SK-N-SH (cell line): Measurements from ENCODE around the gene FGD4. TPM values are rescaled to one million over a fixed set of nuclear protein-coding genes. Genes with fewer than 3 reads are reported as not detected.

Experiments used
- CTCF ChIA-PET: fragments of 300-600, 350-600 bp; formaldehyde crosslinking; extraction: SDS; loops from one replicate; lab custom pipeline; 2021; lab: Yijun Ruan, JAX
- POLR2A ChIA-PET: fragments of 350-600 bp; sonication (Branson Sonifier 250); formaldehyde crosslinking; extraction: SDS; loops from one replicate; lab custom pipeline; 2020; ENCODE audit warnings: antibody characterized with exemption, inconsistent platforms; lab: Yijun Ruan, JAX
- DNase-seq: peaks from one replicate; pipeline ENCODE4 v3.0.0; 2012
- H2AFZ ChIP-seq: fragments of 200-600 bp; sonication (generic); 2 replicates; pipeline ENCODE4 v1.8.1; 2016; ENCODE audit warnings: antibody characterized with exemption, mild to moderate bottlenecking, low read depth
- H3F3A ChIP-seq: fragments of 200-600 bp; sonication (generic); replicated peaks from 2 replicates; pipeline ENCODE3; 2016; ENCODE audit warnings: antibody characterized with exemption, mild to moderate bottlenecking; ENCODE audit not compliant: insufficient read depth
- H3K27ac ChIP-seq, 2 experiments: fragments of 200-500 bp in 1 of 2; fragments of 200-600 bp in 1 of 2; sonication (Bioruptor generic) in 1 of 2; sonication (generic), shearing (Covaris generic) in 1 of 2; 2 replicates each; pipeline versions ENCODE4 v1.5.1 to v1.6.1; 2014 to 2016; ENCODE audit warnings: low read depth in 2 of 2, inconsistent platforms in 1 of 2, low read length in 1 of 2, mild to moderate bottlenecking in 1 of 2, mixed read lengths in 1 of 2
- H3K27me3 ChIP-seq: fragments of 200-600 bp; sonication (generic), shearing (Covaris generic); 2 replicates; pipeline ENCODE4 v1.6.1; 2016; ENCODE audit warnings: mixed run types; ENCODE audit not compliant: insufficient read depth
- H3K36me3 ChIP-seq, 2 experiments: fragments of 200-500 bp in 1 of 2; fragments of 200-600 bp in 1 of 2; sonication (Bioruptor generic) in 1 of 2; sonication (generic) in 1 of 2; replicated peaks in 1 of 2; 2 replicates each; pipeline versions ENCODE3 to v1.5.1; 2014 to 2016; ENCODE audit warnings: low read length in 1 of 2, mild to moderate bottlenecking in 1 of 2; ENCODE audit not compliant: insufficient read depth in 2 of 2, control insufficient read depth in 1 of 2
- H3K4me1 ChIP-seq, 2 experiments: fragments of 200-500 bp in 1 of 2; fragments of 200-600 bp in 1 of 2; sonication (Bioruptor generic) in 1 of 2; sonication (generic), shearing (Covaris generic) in 1 of 2; 2 replicates each; pipeline versions ENCODE4 v1.5.1 to v1.6.1; 2014 to 2016; ENCODE audit warnings: low read depth in 1 of 2, low read length in 1 of 2, mixed run types in 1 of 2; ENCODE audit not compliant: insufficient read depth in 2 of 2, control insufficient read depth in 1 of 2
- H3K4me2 ChIP-seq: fragments of 200-600 bp; sonication (generic), shearing (Covaris generic); 2 replicates; pipeline ENCODE4 v1.6.1; 2017; ENCODE audit warnings: mixed run types
- H3K4me3 ChIP-seq, 2 experiments: fragments of 200-500 bp in 1 of 2; fragments of 200-600 bp in 1 of 2; sonication (Bioruptor generic) in 1 of 2; sonication (generic), shearing (Covaris generic) in 1 of 2; 2 replicates each; pipeline versions ENCODE4 v1.5.1 to v1.8.1; 2014 to 2016; ENCODE audit warnings: low read depth in 2 of 2, inconsistent platforms in 1 of 2, low read length in 1 of 2, mild to moderate bottlenecking in 1 of 2, mixed read lengths in 1 of 2, moderate library complexity in 1 of 2
- H3K79me2 ChIP-seq: fragments of 200-600 bp; sonication (generic); 2 replicates; pipeline ENCODE4 v1.8.1; 2017; ENCODE audit warnings: mild to moderate bottlenecking; ENCODE audit not compliant: insufficient read depth
- H3K9ac ChIP-seq: fragments of 200-600 bp; sonication (generic); 2 replicates; pipeline ENCODE4 v1.6.1; 2017; ENCODE audit warnings: mixed run types
- H3K9me2 ChIP-seq: fragments of 200-600 bp; sonication (generic); 2 replicates; pipeline ENCODE4 v1.6.1; 2017; ENCODE audit warnings: mixed run types
- H3K9me3 ChIP-seq: fragments of 200-600 bp; sonication (generic); 2 replicates; pipeline ENCODE4 v1.6.1; 2017; ENCODE audit warnings: mixed run types, mild to moderate bottlenecking, moderate library complexity
- H4K20me1 ChIP-seq: fragments of 200-600 bp; sonication (generic); 2 replicates; pipeline ENCODE4 v1.6.1; 2017; ENCODE audit warnings: mild to moderate bottlenecking, mixed run types; ENCODE audit not compliant: insufficient read depth
- EP300 ChIP-seq, 2 experiments: IDR thresholded peaks; 2 replicates each; pipeline versions ENCODE4 v1.4.0 to v1.6.1; 2012; ENCODE audit warnings: borderline replicate concordance in 1 of 2, low read depth in 1 of 2, low read length in 1 of 2
- FOXJ3 ChIP-seq: sonication (generic); formaldehyde crosslinking; IDR thresholded peaks from 2 replicates; pipeline ENCODE4 v1.5.1; 2020; ENCODE audit warnings: mild to moderate bottlenecking, missing genetic modification reagents
- FOXM1 ChIP-seq: IDR thresholded peaks from 2 replicates; pipeline ENCODE4 v1.4.0; 2012; ENCODE audit warnings: low read depth, mild to moderate bottlenecking
- MEF2A ChIP-seq: IDR thresholded peaks from 2 replicates; pipeline ENCODE4 v1.4.0; 2012; ENCODE audit warnings: low read depth, borderline replicate concordance
- MXI1 ChIP-seq: IDR thresholded peaks from 2 replicates; pipeline ENCODE4 v1.6.1; 2012; ENCODE audit warnings: mild to moderate bottlenecking, low read depth, low read length, improper control_type of control experiment
- NRF1 ChIP-seq: IDR thresholded peaks from 2 replicates; pipeline ENCODE4 v1.6.1; 2012; ENCODE audit warnings: low read depth, mild to moderate bottlenecking, low read length
- PBX3 ChIP-seq: IDR thresholded peaks from 2 replicates; pipeline ENCODE4; 2012
- RAD21 ChIP-seq: IDR thresholded peaks from 2 replicates; pipeline ENCODE4 v1.6.1; 2012; ENCODE audit warnings: mild to moderate bottlenecking, low read length
- RXRA ChIP-seq: IDR thresholded peaks from 2 replicates; pipeline ENCODE4 v1.4.0; 2012; ENCODE audit warnings: low read depth, mild to moderate bottlenecking, borderline replicate concordance
- SMC3 ChIP-seq: IDR thresholded peaks from 2 replicates; pipeline ENCODE4 v1.6.1; 2012; ENCODE audit warnings: low read depth, low read length, improper control_type of control experiment
- TAF1 ChIP-seq: IDR thresholded peaks from 2 replicates; pipeline ENCODE4 v1.6.1; 2012; ENCODE audit warnings: low read depth, mild to moderate bottlenecking, low read length, moderate library complexity, borderline replicate concordance
- USF1 ChIP-seq: IDR thresholded peaks from 2 replicates; pipeline ENCODE4 v1.4.0; 2012; ENCODE audit warnings: low read depth, borderline replicate concordance
- USF2 ChIP-seq: fragments of 150-350 bp; IDR thresholded peaks from 2 replicates; pipeline ENCODE4 v1.6.1; 2017; ENCODE audit warnings: antibody characterized with exemption, low read length, low read depth, borderline replicate concordance
- YY1 ChIP-seq: IDR thresholded peaks from 2 replicates; pipeline ENCODE4 v1.4.0; 2012; ENCODE audit warnings: low read depth, mild to moderate bottlenecking
- WGBS: methylation state at CpG from one replicate; pipeline ENCODE4 v1.1.6; 2017; ENCODE audit warnings: low lambda C conversion rate; 5-methylcytosine and 5-hydroxymethylcytosine counted together
- polyA plus RNA-seq, 3 experiments: library from polyadenylated mRNA; depleted of rRNA; stranded (reverse); fragments of >200 nt; gene quantifications; 2 replicates each; pipeline ENCODE4 v1.2.3, GENCODE V29; 2012
- TF ChIP-seq, protein P1 (sequence below): fragments of 150-350 bp; IDR thresholded peaks from 2 replicates; pipeline ENCODE4 v1.6.1; 2016; ENCODE audit warnings: mild to moderate bottlenecking, low read depth, low read length
- TF ChIP-seq, protein P2 (sequence below): IDR thresholded peaks from 2 replicates; pipeline ENCODE4 v1.4.0; 2012; ENCODE audit warnings: low read depth, borderline replicate concordance

The FGD4 gene
- polyA plus RNA-seq, 1 of the 3 experiments (the other 2 are of a cell fraction) = 0.26 TPM

- TF ChIP-seq FOXM1 (no peak), MXI1 (no peak), SMC3 (no peak), RAD21 (no peak), NRF1 (no peak), TAF1 (no peak)
- H3K4me3 ChIP-seq = no peak overlapping the region
- H3K79me2 ChIP-seq = no peaks in the 10 kb centered on the region
- POLR2A ChIA-PET = no interaction called here
- DNase-seq = no peak
- no peaks in the 10 kb centered on the region for H3F3A ChIP-seq
- no peaks in the 10 kb centered on the region for H3K27me3 ChIP-seq
- H3K9me2 ChIP-seq = no peaks in the 10 kb centered on the region
- no peaks in the 10 kb centered on the region for H3K9me3 ChIP-seq
- no peak overlapping the region for H3K9ac ChIP-seq
- CTCF ChIA-PET = interaction anchor here (1.3 to 3.3 kb wide), 2 partner anchors 195 to 209 kb away, joined by 7 to 10 read pairs; no protein-coding TSS in a partner anchor
- 83% methylated on average over 2 of the region's 2 CpGs for WGBS
- no peaks in the 10 kb centered on the region for H3K36me3 ChIP-seq
- H3K4me2 ChIP-seq = no peak overlapping the region
- H4K20me1 ChIP-seq = no peaks in the 10 kb centered on the region
- no peak overlapping the region for H2AFZ ChIP-seq
- no peaks in the 10 kb centered on the region for H3K4me1 ChIP-seq
- no peak overlapping the region for H3K27ac ChIP-seq
These were observed 63.5 kb downstream of the FGD4 start for GRCh38 chr12:32462908-32463307.

- H3K27ac ChIP-seq = no peak overlapping the region
- H3F3A ChIP-seq = no peaks in the 10 kb centered on the region
- ChIA-PET CTCF (interaction anchor here (1.0 to 3.5 kb wide), 2 partner anchors 9 to 291 kb away, joined by 3 to 12 read pairs; no protein-coding TSS in a partner anchor), POLR2A (no interaction called here)
- DNase-seq = no peak
- WGBS = 100% methylated on average over 1 of the region's 1 CpG
- no peaks in the 10 kb centered on the region for H3K36me3 ChIP-seq
- no peaks in the 10 kb centered on the region for H3K9me3 ChIP-seq
- no peak overlapping the region for H3K4me3 ChIP-seq
- H3K79me2 ChIP-seq = no peaks in the 10 kb centered on the region
- H3K4me1 ChIP-seq = no peaks in the 10 kb centered on the region
- no peak overlapping the region for H2AFZ ChIP-seq
- no peak for TF ChIP-seq EP300 (IDR thresholded peaks at IDR 0.05; ENCODE audit: borderline replicate concordance in 1 of 2, low read depth in 1 of 2, low read length in 1 of 2)
- no peak for TF ChIP-seq RAD21
- no peak for TF ChIP-seq USF2
- TF ChIP-seq USF1 = no peak
- TF ChIP-seq RXRA = no peak
- no peak for TF ChIP-seq NRF1
- TF ChIP-seq TAF1 = no peak
- no peak for TF ChIP-seq PBX3
- TF ChIP-seq, protein P1, sequence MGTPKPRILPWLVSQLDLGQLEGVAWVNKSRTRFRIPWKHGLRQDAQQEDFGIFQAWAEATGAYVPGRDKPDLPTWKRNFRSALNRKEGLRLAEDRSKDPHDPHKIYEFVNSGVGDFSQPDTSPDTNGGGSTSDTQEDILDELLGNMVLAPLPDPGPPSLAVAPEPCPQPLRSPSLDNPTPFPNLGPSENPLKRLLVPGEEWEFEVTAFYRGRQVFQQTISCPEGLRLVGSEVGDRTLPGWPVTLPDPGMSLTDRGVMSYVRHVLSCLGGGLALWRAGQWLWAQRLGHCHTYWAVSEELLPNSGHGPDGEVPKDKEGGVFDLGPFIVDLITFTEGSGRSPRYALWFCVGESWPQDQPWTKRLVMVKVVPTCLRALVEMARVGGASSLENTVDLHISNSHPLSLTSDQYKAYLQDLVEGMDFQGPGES = no peak
- TF ChIP-seq, protein P2, sequence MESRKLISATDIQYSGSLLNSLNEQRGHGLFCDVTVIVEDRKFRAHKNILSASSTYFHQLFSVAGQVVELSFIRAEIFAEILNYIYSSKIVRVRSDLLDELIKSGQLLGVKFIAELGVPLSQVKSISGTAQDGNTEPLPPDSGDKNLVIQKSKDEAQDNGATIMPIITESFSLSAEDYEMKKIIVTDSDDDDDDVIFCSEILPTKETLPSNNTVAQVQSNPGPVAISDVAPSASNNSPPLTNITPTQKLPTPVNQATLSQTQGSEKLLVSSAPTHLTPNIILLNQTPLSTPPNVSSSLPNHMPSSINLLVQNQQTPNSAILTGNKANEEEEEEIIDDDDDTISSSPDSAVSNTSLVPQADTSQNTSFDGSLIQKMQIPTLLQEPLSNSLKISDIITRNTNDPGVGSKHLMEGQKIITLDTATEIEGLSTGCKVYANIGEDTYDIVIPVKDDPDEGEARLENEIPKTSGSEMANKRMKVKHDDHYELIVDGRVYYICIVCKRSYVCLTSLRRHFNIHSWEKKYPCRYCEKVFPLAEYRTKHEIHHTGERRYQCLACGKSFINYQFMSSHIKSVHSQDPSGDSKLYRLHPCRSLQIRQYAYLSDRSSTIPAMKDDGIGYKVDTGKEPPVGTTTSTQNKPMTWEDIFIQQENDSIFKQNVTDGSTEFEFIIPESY = no peak
- TF ChIP-seq FOXJ3 (CRISPR knock-in tag) = no peak
- no peak for TF ChIP-seq MEF2A
- TF ChIP-seq YY1 = no peak
- H3K9me2 ChIP-seq = no peaks in the 10 kb centered on the region
- H3K9ac ChIP-seq = no peak overlapping the region
- no peak overlapping the region for H3K4me2 ChIP-seq
- no peaks in the 10 kb centered on the region for H3K27me3 ChIP-seq
- no peaks in the 10 kb centered on the region for H4K20me1 ChIP-seq
These were observed 66.8 kb downstream of the FGD4 start for GRCh38 chr12:32466187-32466586.
